Stimulated activated CD8-positive, alpha-beta memory T cell treated with anti-CD3 and anti-CD28 coated beads, Interleukin-15, amount 100 ng/mL, for 24 hours (primary cell): ENCODE measurements around the gene RBMS1.

Source experiments
- DNase-seq: peaks from one replicate; pipeline ENCODE4 v3.0.0-alpha.2; 2020; ENCODE audit warnings: low read depth

Gene RBMS1

GRCh38 chr2:160331258-160332025, 162.2 kb downstream of the RBMS1 start:
- DNase-seq = no peak

GRCh38 chr2:160328811-160329527, 164.6 kb downstream of the RBMS1 start:
- no peak for DNase-seq

GRCh38 chr2:160326786-160327185, 166.8 kb downstream of the RBMS1 start:
- no peak for DNase-seq

- DNase-seq = no peak
Observed at GRCh38 chr2:160325418-160325817, 168.2 kb downstream of the RBMS1 start.

GRCh38 chr2:160324917-160325316, 168.7 kb downstream of the RBMS1 start:
- DNase-seq = no peak

GRCh38 chr2:160324161-160324800, 169.3 kb downstream of the RBMS1 start:
- no peak for DNase-seq

GRCh38 chr2:160322320-160322719, 171.3 kb downstream of the RBMS1 start:
- no peak for DNase-seq

GRCh38 chr2:160321006-160321405, 172.6 kb downstream of the RBMS1 start:
- no peak for DNase-seq

- no peak for DNase-seq
Observed at GRCh38 chr2:160319700-160320099, 173.9 kb downstream of the RBMS1 start.

- DNase-seq = no peak
Observed at GRCh38 chr2:160318218-160318617, 175.4 kb downstream of the RBMS1 start.

- DNase-seq = no peak
Observed at GRCh38 chr2:160317181-160318099, 176.2 kb downstream of the RBMS1 start.

GRCh38 chr2:160315337-160315736, 178.3 kb downstream of the RBMS1 start:
- no peak for DNase-seq

- no peak for DNase-seq
Observed at GRCh38 chr2:160310118-160310828, 183.3 kb downstream of the RBMS1 start.

GRCh38 chr2:160309585-160309984, 184.0 kb downstream of the RBMS1 start:
- DNase-seq = no peak

GRCh38 chr2:160308915-160309314, 184.7 kb downstream of the RBMS1 start:
- no peak for DNase-seq

- no peak for DNase-seq
Observed at GRCh38 chr2:160308476-160308875, 185.1 kb downstream of the RBMS1 start.

- DNase-seq = no peak
Observed at GRCh38 chr2:160306985-160307384, 186.6 kb downstream of the RBMS1 start.

GRCh38 chr2:160305081-160305750, 188.4 kb downstream of the RBMS1 start:
- DNase-seq = no peak

GRCh38 chr2:160303527-160303926, 190.1 kb downstream of the RBMS1 start:
- no peak for DNase-seq

GRCh38 chr2:160303076-160303475, 190.5 kb downstream of the RBMS1 start:
- DNase-seq = no peak

GRCh38 chr2:160301420-160301819, 192.2 kb downstream of the RBMS1 start:
- DNase-seq = no peak
